K562 (cell line): Measurements from ENCODE around the gene PUM1.

Experiments used
- ETV6 ChIP-seq, 3 experiments: fragments of 150-350 bp in 1 of 3; sonication (generic) in 1 of 3; formaldehyde crosslinking in 1 of 3; IDR thresholded peaks; 2 replicates each; pipeline versions ENCODE4 v1.6.1 to v1.8.0; 2014 to 2022; ENCODE audit warnings: borderline replicate concordance in 2 of 3, low read depth in 2 of 3, antibody characterized with exemption in 1 of 3, low read length in 1 of 3, mild to moderate bottlenecking in 1 of 3, missing genetic modification reagents in 1 of 3
- FOXO4 ChIP-seq: fragments of 450-650 bp; formaldehyde crosslinking; IDR thresholded peaks from 2 replicates; pipeline ENCODE4 v1.4.0; 2020; ENCODE audit warnings: mild to moderate bottlenecking, moderate library complexity
- HDAC6 ChIP-seq: IDR thresholded peaks from 2 replicates; pipeline ENCODE4 v1.6.1; 2012; ENCODE audit warnings: low read depth, mild to moderate bottlenecking, control low read depth, inconsistent platforms, low read length, moderate library complexity
- MTA2 ChIP-seq: fragments of 450-650 bp; IDR thresholded peaks from 2 replicates; pipeline ENCODE4 v1.6.1; 2016; ENCODE audit warnings: low read depth
- MYC ChIP-seq, 2 experiments: fragments of 250-450 bp in 1 of 2; sonication (Bioruptor Pico) in 1 of 2; IDR thresholded peaks; 2 replicates each; pipeline versions ENCODE4 v1.5.1 to v1.6.1; 2012 to 2021; ENCODE audit warnings: low read depth in 2 of 2, borderline replicate concordance in 1 of 2, improper control_type of control experiment in 1 of 2, low read length in 1 of 2, mild to moderate bottlenecking in 1 of 2, moderate library complexity in 1 of 2
- POLR2A ChIP-seq: fragments of 450-650 bp; conservative IDR thresholded peaks from 2 replicates; pipeline ENCODE4 v1.6.1; 2016

DNA sequence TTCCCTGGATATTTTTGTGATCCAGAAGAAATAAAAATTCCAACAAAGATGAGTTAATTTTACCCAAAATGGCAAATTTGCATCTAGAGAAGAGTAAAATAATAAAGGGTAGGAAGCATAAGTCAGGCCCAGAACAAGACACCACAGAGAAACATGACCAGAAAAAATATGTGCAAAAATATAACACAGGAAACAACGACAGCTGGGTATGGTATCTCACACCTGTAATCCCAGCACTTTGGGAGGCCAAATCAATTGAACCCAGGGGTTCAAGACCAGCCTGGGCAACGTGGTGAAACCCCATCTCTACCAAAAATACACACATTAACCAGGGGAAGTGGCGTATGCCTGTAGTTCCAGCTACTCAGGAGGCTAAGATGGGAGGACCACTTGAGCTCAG, 117.2 kb downstream of the PUM1 start:
- TF ChIP-seq POLR2A (no peak), ETV6 (IDR thresholded peaks at IDR 0.05; ENCODE audit: borderline replicate concordance in 1 of 2, low read depth in 2 of 2, low read length in 1 of 2) (no peak), ETV6 (CRISPR knock-in tag; IDR thresholded peaks at IDR 0.05; ENCODE audit: borderline replicate concordance) (no peak), MYC (IDR thresholded peaks at IDR 0.05; ENCODE audit: low read depth, low read length) (no peak), MYC (CRISPR knock-in tag; IDR thresholded peaks at IDR 0.05; ENCODE audit: borderline replicate concordance, low read depth) (no peak), HDAC6 (no peak), MTA2 (no peak), FOXO4 (CRISPR knock-in tag) (no peak)
